H9 (cell line): ENCODE measurements around the gene ADAM22. TPM values are rescaled to one million over a fixed set of nuclear protein-coding genes. Genes with fewer than 3 reads are reported as not detected.

Experiments used
- DNase-seq: peaks from one replicate; pipeline ENCODE4 v3.0.0-alpha.2; 2017
- H2AFZ ChIP-seq: one replicate; pipeline ENCODE4 v1.6.1; 2013; ENCODE audit warnings: mild to moderate bottlenecking, low read length, control low read depth, moderate library complexity
- H2AK5ac ChIP-seq: 2 replicates; pipeline ENCODE4 v1.6.1; 2013; ENCODE audit warnings: low read length, control low read depth, mixed read lengths; ENCODE audit not compliant: insufficient read length
- H2BK120ac ChIP-seq: one replicate; pipeline ENCODE4 v1.6.1; 2013; ENCODE audit warnings: low read depth, mild to moderate bottlenecking, low read length, control low read depth, inconsistent platforms; ENCODE audit not compliant: poor library complexity, severe bottlenecking
- H2BK12ac ChIP-seq: 2 replicates; pipeline ENCODE4 v1.6.1; 2013; ENCODE audit warnings: low read length, control low read depth, mixed read lengths, low read depth; ENCODE audit not compliant: insufficient read length
- H2BK15ac ChIP-seq: 2 replicates; pipeline ENCODE4 v1.6.1; 2013; ENCODE audit warnings: low read depth, low read length, control low read depth
- H2BK20ac ChIP-seq: one replicate; pipeline ENCODE4 v1.6.1; 2013; ENCODE audit warnings: low read depth, mild to moderate bottlenecking, low read length, control low read depth, inconsistent platforms; ENCODE audit not compliant: poor library complexity, severe bottlenecking
- H2BK5ac ChIP-seq: 2 replicates; pipeline ENCODE4 v1.6.1; 2013; ENCODE audit warnings: low read length, control low read depth, mixed read lengths; ENCODE audit not compliant: insufficient read length
- H3K14ac ChIP-seq: 2 replicates; pipeline ENCODE4 v1.6.1; 2013; ENCODE audit warnings: low read length, control low read depth; ENCODE audit not compliant: insufficient read depth
- H3K18ac ChIP-seq: 2 replicates; pipeline ENCODE4 v1.6.1; 2013; ENCODE audit warnings: low read depth, mild to moderate bottlenecking, mixed read lengths, low read length, control low read depth; ENCODE audit not compliant: insufficient read length
- H3K23ac ChIP-seq: 2 replicates; pipeline ENCODE4 v1.6.1; 2013; ENCODE audit warnings: low read length, control low read depth, mixed read lengths, low read depth; ENCODE audit not compliant: insufficient read length
- H3K23me2 ChIP-seq: 2 replicates; pipeline ENCODE4 v1.6.1; 2013; ENCODE audit warnings: low read depth, mild to moderate bottlenecking, mixed read lengths, low read length, control low read depth; ENCODE audit not compliant: insufficient read length, poor library complexity, severe bottlenecking
- H3K27ac ChIP-seq: 2 replicates; pipeline ENCODE4 v1.5.1; 2013; ENCODE audit warnings: low read length, control low read depth, mixed read lengths, low read depth; ENCODE audit not compliant: insufficient read length
- H3K27me3 ChIP-seq: 2 replicates; pipeline ENCODE4 v1.6.1; 2013; ENCODE audit warnings: low read length, control low read depth, inconsistent platforms; ENCODE audit not compliant: insufficient read depth
- H3K4ac ChIP-seq: 2 replicates; pipeline ENCODE4 v1.6.1; 2013; ENCODE audit warnings: low read depth, mild to moderate bottlenecking, control low read depth, inconsistent platforms, low read length, moderate library complexity
- H3K4me1 ChIP-seq: 2 replicates; pipeline ENCODE4 v1.6.1; 2013; ENCODE audit warnings: low read length, control low read depth, inconsistent platforms; ENCODE audit not compliant: insufficient read depth
- H3K4me2 ChIP-seq: 2 replicates; pipeline ENCODE4 v1.6.1; 2013; ENCODE audit warnings: low read length, control low read depth, mixed read lengths; ENCODE audit not compliant: insufficient read length, insufficient read depth
- H3K56ac ChIP-seq: 2 replicates; pipeline ENCODE4 v1.6.1; 2013; ENCODE audit warnings: low read depth, mild to moderate bottlenecking, mixed read lengths, low read length, control low read depth; ENCODE audit not compliant: insufficient read length
- H3K79me1 ChIP-seq: 2 replicates; pipeline ENCODE4 v1.6.1; 2013; ENCODE audit warnings: low read depth, mild to moderate bottlenecking, moderate library complexity, low read length, control low read depth, inconsistent platforms; ENCODE audit not compliant: insufficient read depth, poor library complexity, severe bottlenecking
- H3K79me2 ChIP-seq: 2 replicates; pipeline ENCODE4 v1.6.1; 2013; ENCODE audit warnings: low read length, control low read depth, inconsistent platforms; ENCODE audit not compliant: insufficient read depth
- H3K9ac ChIP-seq: 2 replicates; pipeline ENCODE4 v1.6.1; 2013; ENCODE audit warnings: low read length, control low read depth, mixed read lengths; ENCODE audit not compliant: insufficient read length; ENCODE audit errors: extremely low read depth
- H3K9me3 ChIP-seq: one replicate; pipeline ENCODE4 v1.6.1; 2013; ENCODE audit warnings: low read depth, low read length, inconsistent platforms; ENCODE audit not compliant: control insufficient read depth
- H3T11ph ChIP-seq: one replicate; pipeline ENCODE4 v1.6.1; 2013; ENCODE audit warnings: mild to moderate bottlenecking, low read length, control low read depth, inconsistent platforms
- H4K20me1 ChIP-seq: one replicate; pipeline ENCODE4 v1.6.1; 2013; ENCODE audit not compliant: control insufficient read depth, insufficient read length, insufficient read depth
- H4K5ac ChIP-seq: 2 replicates; pipeline ENCODE4 v1.6.1; 2013; ENCODE audit warnings: low read depth, mild to moderate bottlenecking, mixed read lengths, low read length, control low read depth; ENCODE audit not compliant: insufficient read length
- H4K8ac ChIP-seq: replicated peaks from 2 replicates; pipeline ENCODE4 v1.6.1; 2013; ENCODE audit warnings: low read length, control low read depth, mixed read lengths, low read depth; ENCODE audit not compliant: insufficient read length
- H4K91ac ChIP-seq: 2 replicates; pipeline ENCODE4 v1.6.1; 2013; ENCODE audit warnings: low read depth, mild to moderate bottlenecking, moderate library complexity, mixed read lengths, low read length, control low read depth; ENCODE audit not compliant: insufficient read length
- H3K27ac Mint-ChIP-seq, 3 experiments: 2 replicates in 2 of 3; 3 replicates in 1 of 3; pipeline ENCODE4 v1.8.0; 2020 to 2021; ENCODE audit warnings: mixed read lengths in 3 of 3, mild to moderate bottlenecking in 1 of 3, moderate library complexity in 1 of 3
- H3K27me3 Mint-ChIP-seq: 2 replicates; pipeline ENCODE4 v1.8.0; 2021; ENCODE audit warnings: low read depth, mild to moderate bottlenecking, moderate library complexity, mixed read lengths
- H3K36me3 Mint-ChIP-seq, 3 experiments: 2 replicates in 2 of 3; 3 replicates in 1 of 3; pipeline ENCODE4 v1.8.0; 2020 to 2021; ENCODE audit warnings: low read depth in 3 of 3, mixed read lengths in 3 of 3; ENCODE audit not compliant: insufficient read depth in 1 of 3
- H3K4me1 Mint-ChIP-seq, 2 experiments: 2 replicates each; pipeline ENCODE4 v1.8.0; 2020; ENCODE audit warnings: mixed read lengths in 2 of 2
- H3K4me3 Mint-ChIP-seq, 2 experiments: 2 replicates in 1 of 2; 3 replicates in 1 of 2; pipeline ENCODE4 v1.8.0; 2020 to 2021; ENCODE audit warnings: mild to moderate bottlenecking in 2 of 2, mixed read lengths in 2 of 2, moderate library complexity in 1 of 2
- H3K9me3 Mint-ChIP-seq, 2 experiments: 2 replicates in 1 of 2; 3 replicates in 1 of 2; pipeline ENCODE4 v1.8.0; 2020; ENCODE audit warnings: mild to moderate bottlenecking in 2 of 2, mixed read lengths in 2 of 2, moderate library complexity in 1 of 2
- WGBS: extraction: QIAGEN DNeasy Blood & Tissue Kit; methylation state at CpG from one replicate; pipeline ENCODE4 v1.1.7; 2013; ENCODE audit warnings: missing lambda C conversion rate, low lambda C conversion rate, mixed read lengths; ENCODE audit not compliant: insufficient read length; ENCODE audit errors: extremely low coverage; 5-methylcytosine and 5-hydroxymethylcytosine counted together
- total RNA-seq: library from RNA; stranded (reverse); gene quantifications from 2 replicates; pipeline ENCODE4 v1.2.1, GENCODE V29; 2021
- TF ChIP-seq, protein P1 (sequence below): fragments of 200-600 bp; sonication (generic); conservative IDR thresholded peaks from 3 replicates; pipeline ENCODE4 v1.8.0; 2021; ENCODE audit warnings: antibody characterized with exemption, mild to moderate bottlenecking

Gene ADAM22
- total RNA-seq, 1 experiment from 2014 or later: 8.7 TPM

DNA sequence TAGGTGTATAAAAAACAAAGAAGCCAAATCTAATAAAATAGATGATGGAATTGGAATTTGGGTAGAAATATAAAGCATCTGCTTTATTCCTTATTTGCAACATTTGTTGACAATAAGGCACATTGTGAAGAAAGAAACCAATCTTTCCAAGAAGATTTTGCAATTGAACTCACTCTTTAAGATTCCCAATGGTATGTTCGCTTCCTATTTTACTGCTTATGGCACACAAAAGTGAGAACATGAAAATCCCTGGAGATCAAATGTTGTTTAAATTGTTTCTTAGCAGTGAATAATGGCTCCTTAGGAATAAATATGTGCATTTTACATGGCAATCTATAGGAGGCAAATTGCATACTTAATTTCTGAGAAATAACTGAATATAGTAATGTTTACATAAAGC, 84.5 kb downstream of the ADAM22 start:
- Histone ChIP-seq H2AFZ (no peak overlapping the region), H2BK5ac (no peak overlapping the region), H2BK15ac (no peak overlapping the region), H4K91ac (no peak overlapping the region), H3T11ph (no peak overlapping the region), H4K5ac (no peak overlapping the region), H3K56ac (no peak overlapping the region), H3K27ac (no peak overlapping the region), H3K4me1 (no peaks in the 10 kb centered on the region; the same call in 1 of the 2 replicates), H3K79me1 (no peaks in the 10 kb centered on the region), H2BK20ac (no peak overlapping the region), H3K9ac (no peak overlapping the region), H3K4ac (no peak overlapping the region), H3K27me3 (no peaks in the 10 kb centered on the region), H3K9me3 (no peaks in the 10 kb centered on the region), H3K23ac (no peak overlapping the region), H2AK5ac (no peak overlapping the region), H2BK120ac (no peak overlapping the region), H4K20me1 (no peaks in the 10 kb centered on the region), H3K14ac (no peak overlapping the region), H3K79me2 (no peaks in the 10 kb centered on the region), H2BK12ac (no peak overlapping the region), H4K8ac (no peak overlapping the region), H3K18ac (no peak overlapping the region), H3K4me2 (no peak overlapping the region), H3K23me2 (no peaks in the 10 kb centered on the region)
- no CpG with 5 or more reads among the region's 1 CpG for WGBS
- Mint-ChIP-seq H3K4me3 (no peak overlapping the region), H3K9me3 (no peaks in the 10 kb centered on the region), H3K36me3 (no peaks in the 10 kb centered on the region), H3K27ac (no peak overlapping the region), H3K4me1 (peaks cover 8 to 9% of the 10 kb centered on the region in 2 experiments), H3K27me3 (no peaks in the 10 kb centered on the region)
- TF ChIP-seq, protein P1, sequence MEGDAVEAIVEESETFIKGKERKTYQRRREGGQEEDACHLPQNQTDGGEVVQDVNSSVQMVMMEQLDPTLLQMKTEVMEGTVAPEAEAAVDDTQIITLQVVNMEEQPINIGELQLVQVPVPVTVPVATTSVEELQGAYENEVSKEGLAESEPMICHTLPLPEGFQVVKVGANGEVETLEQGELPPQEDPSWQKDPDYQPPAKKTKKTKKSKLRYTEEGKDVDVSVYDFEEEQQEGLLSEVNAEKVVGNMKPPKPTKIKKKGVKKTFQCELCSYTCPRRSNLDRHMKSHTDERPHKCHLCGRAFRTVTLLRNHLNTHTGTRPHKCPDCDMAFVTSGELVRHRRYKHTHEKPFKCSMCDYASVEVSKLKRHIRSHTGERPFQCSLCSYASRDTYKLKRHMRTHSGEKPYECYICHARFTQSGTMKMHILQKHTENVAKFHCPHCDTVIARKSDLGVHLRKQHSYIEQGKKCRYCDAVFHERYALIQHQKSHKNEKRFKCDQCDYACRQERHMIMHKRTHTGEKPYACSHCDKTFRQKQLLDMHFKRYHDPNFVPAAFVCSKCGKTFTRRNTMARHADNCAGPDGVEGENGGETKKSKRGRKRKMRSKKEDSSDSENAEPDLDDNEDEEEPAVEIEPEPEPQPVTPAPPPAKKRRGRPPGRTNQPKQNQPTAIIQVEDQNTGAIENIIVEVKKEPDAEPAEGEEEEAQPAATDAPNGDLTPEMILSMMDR: no peak
- DNase-seq: no peak
